Measurements from ENCODE around the gene DNM3.

The DNM3 gene

DNA sequence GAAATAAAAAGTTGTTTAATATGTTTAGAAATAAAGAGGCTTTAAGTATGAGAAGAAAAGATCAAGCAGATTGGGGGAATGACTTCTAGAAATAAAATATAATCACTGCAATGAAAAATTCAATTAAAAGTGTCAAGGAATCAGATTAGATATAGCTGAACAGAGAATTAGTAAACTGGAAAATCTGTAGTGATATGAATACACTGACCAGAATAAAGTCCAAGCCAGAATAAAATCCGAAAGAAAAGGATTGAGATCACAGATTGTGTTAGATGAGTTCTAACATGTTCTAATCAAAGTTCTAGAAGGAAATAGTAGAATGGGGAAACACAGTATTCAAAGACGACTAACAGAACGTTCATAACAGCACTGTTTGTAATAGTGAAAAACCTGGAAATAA is 506.1 kb downstream of the DNM3 start:
- H3K4me3 ChIP-seq (ENCODE audit: low read depth, low read length) = no peak overlapping the region
- DNase-seq (ENCODE audit: low read depth) = no peak
- TF ChIP-seq, protein P1, sequence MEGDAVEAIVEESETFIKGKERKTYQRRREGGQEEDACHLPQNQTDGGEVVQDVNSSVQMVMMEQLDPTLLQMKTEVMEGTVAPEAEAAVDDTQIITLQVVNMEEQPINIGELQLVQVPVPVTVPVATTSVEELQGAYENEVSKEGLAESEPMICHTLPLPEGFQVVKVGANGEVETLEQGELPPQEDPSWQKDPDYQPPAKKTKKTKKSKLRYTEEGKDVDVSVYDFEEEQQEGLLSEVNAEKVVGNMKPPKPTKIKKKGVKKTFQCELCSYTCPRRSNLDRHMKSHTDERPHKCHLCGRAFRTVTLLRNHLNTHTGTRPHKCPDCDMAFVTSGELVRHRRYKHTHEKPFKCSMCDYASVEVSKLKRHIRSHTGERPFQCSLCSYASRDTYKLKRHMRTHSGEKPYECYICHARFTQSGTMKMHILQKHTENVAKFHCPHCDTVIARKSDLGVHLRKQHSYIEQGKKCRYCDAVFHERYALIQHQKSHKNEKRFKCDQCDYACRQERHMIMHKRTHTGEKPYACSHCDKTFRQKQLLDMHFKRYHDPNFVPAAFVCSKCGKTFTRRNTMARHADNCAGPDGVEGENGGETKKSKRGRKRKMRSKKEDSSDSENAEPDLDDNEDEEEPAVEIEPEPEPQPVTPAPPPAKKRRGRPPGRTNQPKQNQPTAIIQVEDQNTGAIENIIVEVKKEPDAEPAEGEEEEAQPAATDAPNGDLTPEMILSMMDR (IDR thresholded peaks at IDR 0.05; ENCODE audit: low read depth, low read length, missing control alignments) = no peak

DNA sequence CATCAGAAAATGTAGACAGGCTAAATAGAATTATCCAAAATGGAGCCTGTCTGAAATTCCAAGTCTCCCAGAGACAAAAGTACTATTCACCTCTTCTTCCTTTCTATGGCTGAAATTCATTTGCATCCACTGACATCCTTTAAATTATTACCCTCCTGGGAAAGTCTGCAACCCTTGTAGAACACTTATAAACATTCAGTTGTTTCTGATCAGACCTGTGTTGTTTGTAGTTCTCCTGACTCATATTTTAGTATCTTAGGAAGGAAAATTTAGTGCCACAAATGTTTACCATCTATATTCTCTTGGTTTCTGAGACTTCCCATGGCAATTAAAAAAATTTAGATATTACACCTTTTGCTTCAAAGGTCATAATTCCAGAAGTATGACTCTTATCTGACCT is 509.6 kb downstream of the DNM3 start:
- TF ChIP-seq, protein P1 (IDR thresholded peaks at IDR 0.05; ENCODE audit: low read depth, low read length, missing control alignments) = no peak
- no peak for DNase-seq (ENCODE audit: low read depth)
- H3K4me3 ChIP-seq (ENCODE audit: low read depth, low read length) = no peak overlapping the region

DNA sequence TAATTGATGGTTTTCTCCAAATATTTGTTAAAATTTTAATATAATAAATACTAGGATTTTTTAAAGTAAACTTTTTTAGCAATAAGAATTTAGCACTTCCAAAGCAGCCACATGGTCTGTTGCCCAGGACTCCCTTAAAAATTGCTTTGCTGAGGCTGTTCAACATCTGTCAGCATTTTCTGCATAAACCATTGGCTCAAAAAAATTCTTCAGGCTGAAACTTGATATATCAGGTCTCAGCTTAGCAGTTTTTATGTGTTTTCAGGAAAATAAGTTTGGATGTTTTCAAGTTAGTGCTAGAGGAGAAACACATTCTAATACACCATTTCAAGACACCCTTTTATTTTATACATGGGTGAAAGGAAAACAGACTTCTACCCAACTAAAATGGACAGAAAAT is 510.0 kb downstream of the DNM3 start:
- TF ChIP-seq, protein P1 (IDR thresholded peaks at IDR 0.05; ENCODE audit: low read depth, low read length, missing control alignments) = no peak
- H3K4me3 ChIP-seq (ENCODE audit: low read depth, low read length) = no peak overlapping the region
- DNase-seq (ENCODE audit: low read depth) = no peak

DNA sequence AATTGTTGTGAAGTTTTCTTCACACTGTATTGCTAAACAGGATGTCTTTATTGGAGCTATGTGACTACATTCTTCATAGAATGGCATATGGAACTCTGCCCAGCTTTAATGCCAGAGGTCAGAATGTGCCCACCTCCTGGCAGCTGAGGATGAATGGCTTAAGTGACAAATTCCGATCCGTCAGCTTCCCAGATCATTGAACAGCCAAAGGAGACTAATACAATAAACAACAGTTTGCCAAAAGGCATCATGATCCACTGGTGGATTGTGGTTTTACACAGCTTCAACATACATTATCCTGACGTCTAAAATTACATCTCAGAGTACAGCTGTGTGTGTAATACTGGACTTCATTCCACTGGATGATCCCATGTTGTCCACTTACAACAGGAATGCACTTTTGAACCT is 510.5 kb downstream of the DNM3 start:
- H3K4me3 ChIP-seq (ENCODE audit: low read depth, low read length) = no peak overlapping the region
- TF ChIP-seq, protein P1 (IDR thresholded peaks at IDR 0.05; ENCODE audit: low read depth, low read length, missing control alignments) = no peak
- DNase-seq (ENCODE audit: low read depth) = no peak

DNA sequence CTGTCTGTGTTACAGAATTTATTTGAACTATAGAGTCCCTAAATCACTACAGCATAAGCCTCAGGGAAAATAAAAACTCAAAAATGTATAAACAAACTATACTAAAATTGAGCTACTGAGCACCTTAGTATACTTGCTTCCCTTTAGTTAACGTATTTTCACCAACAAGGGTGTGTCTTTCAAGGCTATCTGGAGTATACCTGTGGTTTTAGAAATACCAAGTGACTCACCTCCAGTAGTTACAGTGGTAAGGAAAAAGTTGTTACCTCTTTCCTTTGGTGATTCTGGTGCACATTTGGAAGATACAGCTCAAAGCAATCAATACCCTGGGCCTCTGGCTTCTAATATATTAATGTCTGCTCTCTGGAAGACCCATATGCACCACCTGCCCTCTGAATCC is 511.1 kb downstream of the DNM3 start:
- TF ChIP-seq, protein P1 (IDR thresholded peaks at IDR 0.05; ENCODE audit: low read depth, low read length, missing control alignments) = no peak
- DNase-seq (ENCODE audit: low read depth) = no peak
- H3K4me3 ChIP-seq (ENCODE audit: low read depth, low read length) = no peak overlapping the region

DNA sequence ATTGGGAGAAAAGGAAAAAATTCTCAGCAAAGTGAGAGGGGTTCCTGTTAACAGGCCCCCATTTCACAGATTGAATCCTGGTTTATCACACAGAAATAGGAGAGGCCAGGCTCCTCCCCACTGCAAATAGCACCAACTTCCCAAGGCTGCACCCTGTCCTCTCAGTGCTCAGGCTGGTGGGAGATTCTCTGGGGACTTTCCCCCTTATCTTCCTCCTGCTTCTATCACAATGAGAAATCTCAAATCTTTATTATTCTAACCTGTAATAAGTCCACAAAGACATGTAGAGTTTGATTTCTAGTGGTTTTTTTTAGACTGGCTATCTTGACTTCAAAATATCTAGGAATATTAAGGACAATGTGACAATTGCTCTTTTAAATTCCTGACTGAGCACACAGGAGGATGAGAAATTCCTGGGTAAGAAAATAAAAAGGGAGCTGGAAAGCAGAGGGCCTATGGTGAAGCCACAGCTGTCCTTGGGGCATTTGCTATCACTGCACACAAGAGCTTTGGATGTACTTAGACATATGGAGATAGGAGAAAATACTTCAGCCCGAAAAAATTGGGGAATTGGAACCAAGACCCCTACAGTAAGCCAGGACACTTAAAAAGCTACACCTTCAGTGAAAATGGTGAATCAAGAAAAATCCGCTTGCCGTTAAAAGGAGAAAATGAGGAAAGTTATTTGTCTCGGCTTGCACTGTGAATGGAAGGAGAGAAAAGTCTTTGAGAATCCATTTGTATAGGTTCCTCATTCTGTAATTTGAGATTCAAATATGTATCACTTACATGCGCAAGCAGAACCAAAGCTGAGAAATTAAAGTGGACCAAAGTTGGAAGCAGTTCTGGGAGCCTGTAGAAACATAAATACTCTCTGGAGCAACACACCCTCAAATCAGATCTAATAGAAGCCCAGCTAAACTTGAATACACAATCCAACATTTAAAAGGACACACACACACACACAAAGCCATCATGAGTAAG is 513.3 kb downstream of the DNM3 start:
- DNase-seq (ENCODE audit: low read depth) = no peak
- TF ChIP-seq, protein P1 (IDR thresholded peaks at IDR 0.05; ENCODE audit: low read depth, low read length, missing control alignments) = no peak

DNA sequence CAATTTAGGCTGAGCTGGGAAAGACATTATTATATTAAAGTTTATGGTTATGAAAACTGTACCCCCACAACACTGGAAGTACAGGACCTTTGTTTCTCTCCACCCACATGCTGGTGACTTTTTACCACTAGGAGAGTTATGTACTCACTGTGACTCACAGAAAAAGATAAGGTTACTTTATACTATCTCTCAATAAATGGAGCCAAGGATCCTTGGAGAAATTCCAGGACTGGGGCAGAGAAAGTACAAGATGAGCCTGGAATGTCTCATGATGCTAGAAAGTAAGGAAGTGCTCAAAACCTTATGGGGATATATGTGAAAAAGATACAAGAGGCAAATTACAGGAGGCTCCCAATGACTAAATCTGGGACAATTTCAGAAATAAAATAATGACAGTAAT is 515.3 kb downstream of the DNM3 start:
- H3K4me3 ChIP-seq (ENCODE audit: low read depth, low read length) = no peak overlapping the region
- no peak for DNase-seq (ENCODE audit: low read depth)
- TF ChIP-seq, protein P1 (IDR thresholded peaks at IDR 0.05; ENCODE audit: low read depth, low read length, missing control alignments) = no peak

More for the DNA sequence above, 513.3 kb downstream of the DNM3 start:
- H3K4me3 ChIP-seq (ENCODE audit: low read depth, low read length) = no peak overlapping the region
